Effector memory CD8-positive, alpha-beta T cell (primary cell): ENCODE results near the gene KIAA1958.

Experiments
- ATAC-seq: fragments of 150-1000 bp; cut with Tn5 transposase; replicated peaks from 2 replicates; pipeline ENCODE4 v1.10.0; 2021; ENCODE audit warnings: mild to moderate bottlenecking, moderate library complexity
- DNase-seq, 3 experiments: peaks; one replicate each; pipeline ENCODE4 v3.0.0; 2021
- H3K27ac Mint-ChIP-seq, 2 donors: one replicate each; pipeline ENCODE4 v1.8.0; 2022; ENCODE audit warnings: mild to moderate bottlenecking in 2 of 2, mixed read lengths in 2 of 2, moderate library complexity in 2 of 2
- H3K27me3 Mint-ChIP-seq, 2 donors: one replicate each; pipeline ENCODE4 v1.8.0; 2022; ENCODE audit warnings: mixed read lengths in 2 of 2
- H3K36me3 Mint-ChIP-seq: one replicate; pipeline ENCODE4 v1.8.0; 2022; ENCODE audit warnings: mild to moderate bottlenecking, moderate library complexity, mixed read lengths; ENCODE audit not compliant: insufficient read depth
- H3K4me1 Mint-ChIP-seq, 2 donors: one replicate each; pipeline ENCODE4 v1.8.0; 2022; ENCODE audit warnings: low read depth in 2 of 2, mixed read lengths in 2 of 2
- H3K4me3 Mint-ChIP-seq, 2 donors: one replicate each; pipeline ENCODE4 v1.8.0; 2022; ENCODE audit warnings: mild to moderate bottlenecking in 2 of 2, mixed read lengths in 2 of 2, moderate library complexity in 2 of 2
- H3K9me3 Mint-ChIP-seq, 2 donors: one replicate each; pipeline ENCODE4 v1.8.0; 2022; ENCODE audit warnings: mixed read lengths in 2 of 2

KIAA1958 gene

DNA sequence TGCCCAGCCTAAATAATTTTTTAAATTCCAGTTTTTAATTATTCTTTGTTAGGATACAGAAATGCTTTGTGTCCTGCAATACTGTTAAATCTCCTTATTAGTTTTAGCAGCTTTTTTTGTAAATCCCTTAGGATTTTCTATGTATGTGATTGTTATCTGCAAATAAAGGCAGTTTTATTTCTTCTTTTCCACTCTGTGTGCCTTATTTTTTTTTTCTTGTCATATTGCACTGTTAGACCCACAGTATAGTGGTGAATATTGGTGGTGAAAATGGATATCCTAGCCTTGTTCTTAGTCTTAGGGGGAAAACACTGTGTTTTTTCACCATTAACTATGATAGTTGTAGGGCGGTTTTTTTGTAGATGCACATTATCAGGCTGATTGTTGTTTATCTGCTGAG lies 11.3 kb upstream of the KIAA1958 start:
- H3K4me1 Mint-ChIP-seq = no peaks in the 10 kb centered on the region
- H3K27ac Mint-ChIP-seq = no peak overlapping the region
- H3K27me3 Mint-ChIP-seq = no peaks in the 10 kb centered on the region
- no peaks in the 10 kb centered on the region for H3K9me3 Mint-ChIP-seq
- H3K36me3 Mint-ChIP-seq = no peaks in the 10 kb centered on the region
- DNase-seq (no peak), ATAC-seq (no peak)
- H3K4me3 Mint-ChIP-seq = no peak overlapping the region

DNA sequence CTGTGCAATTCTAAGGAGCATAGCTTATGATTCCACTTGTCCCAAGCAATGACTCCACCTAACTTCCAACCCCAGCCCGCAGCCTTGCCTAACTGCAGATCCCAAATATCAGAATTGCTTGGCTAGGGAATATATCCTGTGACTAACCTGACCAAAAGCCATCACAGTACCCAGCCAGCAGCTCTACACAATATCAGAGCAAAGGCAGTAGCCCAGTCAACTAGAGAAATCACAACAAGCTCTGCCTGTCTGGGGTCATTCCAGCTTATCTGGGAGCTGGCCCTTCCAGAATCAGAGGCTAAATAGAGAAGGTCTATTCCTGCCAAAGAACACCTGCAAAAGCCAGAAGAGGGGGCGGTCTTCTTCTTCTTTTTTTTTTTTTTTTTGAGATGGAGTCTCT lies 9.3 kb upstream of the KIAA1958 start:
- Mint-ChIP-seq H3K4me1 (no peaks in the 10 kb centered on the region), H3K4me3 (no peak overlapping the region), H3K9me3 (no peaks in the 10 kb centered on the region), H3K36me3 (no peaks in the 10 kb centered on the region), H3K27ac (no peak overlapping the region), H3K27me3 (no peaks in the 10 kb centered on the region)
- DNase-seq = no peak
- no peak for ATAC-seq

DNA sequence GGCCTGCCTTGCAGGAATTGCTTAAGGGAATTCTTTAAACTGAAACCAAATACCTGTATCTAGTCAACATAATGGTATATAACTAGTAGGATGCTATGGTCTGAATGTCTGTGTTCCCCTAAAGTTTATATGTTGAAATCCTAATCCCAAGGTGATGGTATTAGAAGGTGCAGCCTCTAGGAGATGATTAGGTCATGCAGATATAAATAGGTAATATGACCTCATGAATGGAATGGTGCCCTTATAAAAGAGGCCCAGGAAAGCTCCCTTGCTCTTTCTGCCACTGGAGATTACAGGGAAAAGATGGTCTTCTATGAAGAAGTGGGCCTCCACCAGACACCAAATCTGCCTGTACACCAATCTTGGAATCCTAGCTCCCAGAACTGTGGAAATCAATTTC lies 7.4 kb upstream of the KIAA1958 start:
- H3K36me3 Mint-ChIP-seq = no peaks in the 10 kb centered on the region
- no peak for ATAC-seq

DNA sequence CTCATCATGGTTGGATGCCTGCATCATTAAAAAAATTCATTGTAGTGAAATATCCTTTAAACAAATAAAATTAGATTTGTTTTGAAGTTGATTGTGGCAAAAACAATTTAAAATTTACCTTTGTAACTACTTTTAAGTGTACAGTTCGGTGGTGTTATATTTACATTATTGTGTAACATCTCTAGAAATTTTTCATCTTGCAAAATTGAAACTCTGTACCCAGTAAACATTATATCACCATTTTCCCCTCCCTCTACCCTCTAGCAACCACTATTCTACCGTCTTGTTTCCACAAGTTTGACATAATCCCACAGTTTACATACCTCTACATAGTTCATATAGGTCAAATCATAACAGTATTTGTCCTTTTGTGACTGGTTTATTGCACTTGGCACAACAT lies 2.0 kb upstream of the KIAA1958 start:
- ATAC-seq (no peak), DNase-seq (no peak)
- Mint-ChIP-seq H3K36me3 (peaks cover 9% of the 10 kb centered on the region), H3K27me3 (no peaks in the 10 kb centered on the region), H3K4me1 (peaks cover 9 to 13% of the 10 kb centered on the region in 2 donors), H3K27ac (no peak overlapping the region), H3K4me3 (no peak overlapping the region), H3K9me3 (no peaks in the 10 kb centered on the region)

More for the DNA sequence above, 7.4 kb upstream of the KIAA1958 start:
- Mint-ChIP-seq H3K4me3 (no peak overlapping the region), H3K4me1 (no peaks in the 10 kb centered on the region), H3K9me3 (no peaks in the 10 kb centered on the region), H3K27me3 (no peaks in the 10 kb centered on the region), H3K27ac (no peak overlapping the region)
- no peak for DNase-seq

DNA sequence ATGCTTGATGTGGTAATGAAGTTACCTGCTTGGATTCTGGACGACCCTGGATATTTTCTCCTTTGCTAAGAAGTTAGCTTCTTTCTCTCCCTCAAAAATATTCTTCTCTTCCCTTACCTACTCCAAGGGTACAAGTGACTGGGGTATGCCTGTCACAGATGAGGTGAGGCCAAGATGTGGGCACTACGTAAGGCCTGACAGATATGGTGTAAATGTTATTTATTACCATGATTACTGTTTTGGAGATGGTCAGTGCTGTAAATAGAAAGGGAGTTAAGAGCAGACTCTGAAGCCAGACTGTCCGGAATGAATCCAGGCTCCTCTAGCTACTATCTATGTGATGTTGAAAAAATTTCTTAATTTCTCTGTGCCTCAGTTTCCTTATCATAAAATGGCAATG lies 1.1 kb upstream of the KIAA1958 start:
- no peak for DNase-seq
- peak overlapping the region; percentile 97 to 98 for H3K4me3 Mint-ChIP-seq
- peaks cover 9% of the 10 kb centered on the region for H3K36me3 Mint-ChIP-seq
- peaks cover 9 to 13% of the 10 kb centered on the region in 2 donors for H3K4me1 Mint-ChIP-seq
- H3K27ac Mint-ChIP-seq = peak overlapping the region; percentile 92 to 96
- no peak for ATAC-seq
- H3K27me3 Mint-ChIP-seq = no peaks in the 10 kb centered on the region
- H3K9me3 Mint-ChIP-seq = no peaks in the 10 kb centered on the region

DNA sequence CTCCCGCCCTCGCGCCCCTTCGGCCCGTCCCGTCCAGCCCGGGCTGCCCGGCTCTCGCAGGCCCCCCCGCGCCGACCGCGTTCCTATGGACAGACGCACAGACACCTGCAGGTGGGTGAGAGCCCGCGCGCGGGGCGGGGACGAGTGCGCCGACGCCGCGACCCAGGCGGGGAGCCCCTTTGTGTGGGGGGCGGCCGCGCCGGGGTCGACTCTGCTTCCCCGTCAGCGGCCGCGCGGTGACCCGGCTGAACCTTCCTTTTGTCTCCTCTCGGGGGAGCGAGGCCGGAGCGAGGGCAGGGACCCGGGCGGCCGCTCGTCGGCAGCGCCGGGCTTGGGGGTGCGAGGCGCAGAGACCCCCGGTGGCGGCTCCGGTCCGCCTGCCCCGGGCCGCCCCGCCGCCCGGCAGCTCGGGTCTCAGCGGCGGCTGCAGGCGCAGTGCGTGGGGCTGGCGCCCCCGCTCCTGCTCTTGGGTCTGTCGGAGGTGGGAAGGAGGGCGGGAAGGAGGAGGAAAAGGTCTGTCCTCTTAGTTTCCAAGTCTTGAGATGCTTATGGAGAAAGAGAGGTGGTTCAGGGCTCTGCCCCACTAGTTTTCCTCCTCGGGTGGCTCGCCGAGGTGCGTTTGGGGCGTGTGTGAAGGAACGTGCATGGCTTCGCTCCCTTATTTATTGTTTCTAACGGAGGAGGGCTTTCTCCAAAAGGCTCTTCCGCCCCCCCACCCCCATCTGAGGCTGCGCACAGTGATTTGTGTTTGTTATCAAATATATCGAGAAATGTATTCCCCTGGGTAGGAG lies 576 bp downstream of the KIAA1958 start:
- peaks cover 9 to 13% of the 10 kb centered on the region in 2 donors for H3K4me1 Mint-ChIP-seq
- H3K27ac Mint-ChIP-seq = peak overlapping the region in 1 of 2 donors; percentile 81
- H3K27me3 Mint-ChIP-seq = no peaks in the 10 kb centered on the region
- peak; percentile 14 to 30 (median 29) for DNase-seq
- peaks cover 9% of the 10 kb centered on the region for H3K36me3 Mint-ChIP-seq
- no peaks in the 10 kb centered on the region for H3K9me3 Mint-ChIP-seq
- ATAC-seq = peak; percentile 37
- peak overlapping the region; percentile 88 to 89 for H3K4me3 Mint-ChIP-seq

DNA sequence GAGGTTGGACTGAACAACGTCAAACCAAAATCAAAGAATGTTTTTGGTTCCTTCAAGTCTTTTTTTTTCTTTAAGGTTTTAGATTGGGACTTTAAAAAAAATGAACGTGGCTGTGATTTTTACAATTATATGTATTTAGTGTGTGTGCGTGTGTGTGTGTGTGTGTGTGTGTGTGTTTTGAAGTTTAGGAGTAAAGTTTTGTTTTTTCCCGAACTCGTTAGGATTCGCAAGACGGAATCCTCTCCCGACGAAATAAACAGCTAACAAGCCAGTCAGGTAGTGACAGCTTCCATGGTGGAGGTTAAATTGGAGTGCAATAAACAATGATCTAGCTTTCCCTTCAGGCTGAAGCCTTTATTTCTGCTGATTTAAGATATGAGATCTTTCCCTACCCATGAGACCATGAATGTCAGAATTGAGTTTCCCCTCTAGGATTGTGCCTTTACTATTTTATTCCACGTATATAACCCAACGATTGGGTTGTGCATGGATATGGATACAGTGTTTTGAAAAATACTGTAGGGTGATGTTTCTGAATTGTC lies 1.2 kb downstream of the KIAA1958 start:
- DNase-seq (no peak), ATAC-seq (no peak)
- Mint-ChIP-seq H3K27ac (peak overlapping the region in 1 of 2 donors; percentile 81), H3K27me3 (no peaks in the 10 kb centered on the region), H3K9me3 (no peaks in the 10 kb centered on the region), H3K4me1 (peaks cover 9 to 13% of the 10 kb centered on the region in 2 donors), H3K4me3 (peak overlapping the region; percentile 88 to 89), H3K36me3 (peaks cover 9% of the 10 kb centered on the region)

DNA sequence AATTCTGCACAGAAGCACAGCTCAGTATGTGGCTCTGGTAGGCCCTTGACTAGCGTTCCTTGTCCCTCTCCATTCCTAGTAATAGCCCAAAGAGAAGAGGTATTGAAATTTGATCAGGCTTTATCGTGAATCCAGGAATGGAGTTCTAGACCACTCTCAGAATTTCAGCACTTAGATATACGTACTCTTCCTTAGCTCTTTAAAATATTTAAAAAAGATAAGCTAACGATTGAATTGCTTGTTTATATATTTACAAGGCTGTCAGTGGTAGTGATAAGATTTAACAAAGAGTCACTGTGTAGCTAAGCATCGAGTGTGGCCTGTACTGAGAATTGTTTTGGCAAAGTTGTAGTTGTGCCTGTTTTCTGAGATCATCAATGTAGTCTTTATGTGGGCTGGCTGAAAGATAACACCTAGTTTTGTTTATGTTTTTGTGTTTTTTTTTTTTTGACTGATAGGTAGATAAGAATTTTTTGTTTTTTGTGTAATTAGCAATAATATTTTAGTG lies 2.5 kb downstream of the KIAA1958 start:
- peaks cover 9 to 13% of the 10 kb centered on the region in 2 donors for H3K4me1 Mint-ChIP-seq
- no peak overlapping the region for H3K27ac Mint-ChIP-seq
- H3K4me3 Mint-ChIP-seq = no peak overlapping the region
- ATAC-seq (no peak), DNase-seq (no peak)
- no peaks in the 10 kb centered on the region for H3K27me3 Mint-ChIP-seq
- H3K9me3 Mint-ChIP-seq = peaks cover 0 to 2% of the 10 kb centered on the region in 2 donors
- H3K36me3 Mint-ChIP-seq = peaks cover 9% of the 10 kb centered on the region

DNA sequence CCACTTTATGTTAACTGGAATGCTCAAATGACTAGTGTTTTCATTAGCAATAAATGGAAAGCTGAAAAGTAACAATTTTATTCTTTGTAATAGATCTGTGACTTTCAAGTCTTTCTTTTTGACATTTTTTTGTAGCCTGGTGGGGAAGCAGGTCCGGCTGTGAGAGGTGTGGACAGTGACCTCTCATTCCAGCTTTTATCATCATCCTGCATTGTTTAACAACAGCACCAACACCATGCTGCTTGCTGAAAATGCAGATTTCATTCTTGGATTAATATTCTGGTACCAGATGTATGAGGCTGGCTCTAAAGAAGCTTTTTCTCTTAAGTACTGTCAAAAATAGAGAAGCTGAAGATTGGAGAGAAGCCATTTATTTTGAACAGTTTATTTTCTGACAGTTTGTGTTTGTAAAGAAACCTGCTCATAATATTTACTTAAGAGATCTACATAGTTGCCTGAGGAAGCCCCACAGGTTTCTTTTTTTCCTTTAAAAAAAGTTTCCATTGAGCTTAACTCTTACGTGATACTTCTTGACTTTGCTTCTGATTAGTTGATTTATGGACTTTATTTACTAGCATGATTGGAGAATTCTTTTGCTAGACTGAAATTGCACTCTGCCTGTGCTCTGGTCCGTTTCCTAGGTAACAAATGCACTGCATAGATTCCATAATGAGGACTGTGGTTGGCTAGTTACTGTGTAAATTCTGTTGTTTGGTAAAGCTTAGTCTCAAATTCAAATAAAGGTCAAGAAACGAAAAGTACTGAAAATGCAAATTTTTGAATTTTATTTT lies 3.4 kb downstream of the KIAA1958 start:
- ATAC-seq = no peak
- Mint-ChIP-seq H3K27me3 (no peaks in the 10 kb centered on the region), H3K4me3 (no peak overlapping the region), H3K9me3 (peaks cover under 1 to 12% of the 10 kb centered on the region in 2 donors), H3K4me1 (peaks cover 9 to 13% of the 10 kb centered on the region in 2 donors), H3K27ac (no peak overlapping the region), H3K36me3 (peaks cover 13% of the 10 kb centered on the region)
- no peak for DNase-seq

DNA sequence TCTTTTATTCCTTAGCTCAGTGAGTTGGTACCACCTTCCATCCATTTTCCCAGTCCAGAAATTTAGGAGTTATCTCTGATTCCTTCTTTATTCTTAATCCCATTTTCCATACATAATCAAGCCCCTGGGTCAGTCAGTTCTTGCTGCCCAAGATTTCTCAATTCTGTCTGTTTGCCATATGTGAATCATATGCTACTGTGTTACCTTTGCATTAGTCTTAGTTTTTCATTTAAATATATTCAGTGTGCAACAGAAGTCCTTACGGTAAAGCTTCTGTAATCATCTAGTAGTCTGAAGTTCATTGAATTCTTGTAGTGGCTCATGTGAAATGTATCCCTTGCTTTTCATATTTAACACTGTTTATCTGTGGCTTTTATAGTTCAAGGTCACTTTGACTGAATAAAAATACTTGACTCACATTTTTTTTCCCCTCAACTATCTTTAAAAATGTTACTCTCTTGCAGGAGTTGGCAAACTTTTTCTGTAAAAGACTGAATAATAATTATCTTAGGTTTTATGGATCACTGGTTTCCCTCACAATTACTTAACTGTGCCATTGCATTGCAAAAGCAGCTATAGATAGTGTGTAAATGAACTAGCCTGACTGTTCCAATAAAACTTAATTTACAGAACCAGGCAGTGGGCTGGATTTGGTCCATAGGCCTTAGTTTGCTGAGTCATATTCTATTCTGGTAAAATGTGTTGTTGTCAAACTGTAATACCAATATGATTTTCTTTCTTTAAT lies 6.9 kb downstream of the KIAA1958 start:
- H3K36me3 Mint-ChIP-seq = peaks cover 3% of the 10 kb centered on the region
- DNase-seq = no peak
- no peaks in the 10 kb centered on the region for H3K4me1 Mint-ChIP-seq
- H3K9me3 Mint-ChIP-seq = peaks cover 1 to 13% of the 10 kb centered on the region in 2 donors
- H3K27ac Mint-ChIP-seq = no peak overlapping the region
- H3K4me3 Mint-ChIP-seq = no peak overlapping the region
- ATAC-seq = no peak
- no peaks in the 10 kb centered on the region for H3K27me3 Mint-ChIP-seq

DNA sequence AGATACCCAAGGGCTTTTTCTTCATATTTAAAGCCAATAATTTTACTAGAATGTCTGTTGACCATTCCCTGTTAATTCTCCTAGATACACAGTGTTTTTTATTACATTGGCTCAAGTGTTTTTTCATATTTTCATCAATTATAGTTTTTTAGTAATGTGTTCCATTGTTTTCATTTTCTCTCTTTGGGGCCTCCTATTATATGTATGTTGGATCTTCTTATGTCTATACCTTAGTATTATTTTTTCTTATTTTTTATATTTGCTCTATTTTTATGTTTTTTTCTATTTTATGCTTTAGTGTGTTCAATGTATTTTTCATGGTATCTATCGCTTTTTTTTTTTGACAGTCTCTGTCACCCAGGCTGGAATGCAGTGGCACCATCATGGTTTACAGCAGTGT lies 7.5 kb downstream of the KIAA1958 start:
- no peaks in the 10 kb centered on the region for H3K4me1 Mint-ChIP-seq
- ATAC-seq (no peak), DNase-seq (no peak)
- H3K9me3 Mint-ChIP-seq = peaks cover 1 to 13% of the 10 kb centered on the region in 2 donors
- no peak overlapping the region for H3K27ac Mint-ChIP-seq
- no peaks in the 10 kb centered on the region for H3K27me3 Mint-ChIP-seq
- peaks cover 3% of the 10 kb centered on the region for H3K36me3 Mint-ChIP-seq
- no peak overlapping the region for H3K4me3 Mint-ChIP-seq

DNA sequence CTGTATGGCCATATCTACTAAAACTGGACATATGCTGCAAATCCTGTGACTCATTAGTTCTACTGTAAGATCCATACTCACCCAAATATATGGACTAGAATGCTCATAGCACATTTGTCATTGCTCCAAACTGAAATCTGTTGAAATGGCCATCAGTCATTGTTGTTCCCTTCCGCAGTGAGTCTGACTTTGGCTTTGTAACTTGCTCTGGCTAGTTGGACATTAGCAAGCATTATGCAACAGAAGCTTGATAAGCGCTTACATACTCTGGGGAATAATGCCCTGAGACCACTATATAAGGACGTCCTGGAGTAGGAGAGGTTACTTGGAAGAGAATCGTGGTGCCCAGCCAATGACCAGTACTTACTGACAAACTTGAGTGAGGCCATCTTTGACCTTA lies 9.0 kb downstream of the KIAA1958 start:
- no peaks in the 10 kb centered on the region for H3K4me1 Mint-ChIP-seq
- H3K4me3 Mint-ChIP-seq = no peak overlapping the region
- no peak for ATAC-seq
- peaks cover 3% of the 10 kb centered on the region for H3K36me3 Mint-ChIP-seq
- H3K27ac Mint-ChIP-seq = peak overlapping the region in 1 of 2 donors; percentile 26
- no peak for DNase-seq
- H3K27me3 Mint-ChIP-seq = no peaks in the 10 kb centered on the region
- peaks cover 1 to 13% of the 10 kb centered on the region in 2 donors for H3K9me3 Mint-ChIP-seq
